SU-DHL-6 (cell line): ENCODE data around the gene SCG5.

Experiments
- H2AFZ ChIP-seq: fragments of 200-600 bp; sonication (generic); 2 replicates; pipeline ENCODE4 v1.6.1; 2014; ENCODE audit warnings: low read depth, mild to moderate bottlenecking, moderate library complexity, mixed read lengths, antibody characterized with exemption, low read length; ENCODE audit not compliant: severe bottlenecking
- H3F3A ChIP-seq: fragments of 200-600 bp; shearing (Covaris generic); 2 replicates; pipeline ENCODE4 v1.6.0; 2016; ENCODE audit warnings: antibody characterized with exemption, mild to moderate bottlenecking; ENCODE audit not compliant: insufficient read depth
- H3K27ac ChIP-seq: fragments of 200-600 bp; sonication (generic); 2 replicates; pipeline ENCODE4 v1.5.1; 2016; ENCODE audit warnings: low read depth, mild to moderate bottlenecking, low read length, moderate library complexity, mixed read lengths
- H3K27me3 ChIP-seq: fragments of 200-600 bp; sonication (generic), shearing (Covaris generic); 2 replicates; pipeline ENCODE4 v1.6.0; 2014; ENCODE audit warnings: mild to moderate bottlenecking, low read length
- H3K36me3 ChIP-seq: fragments of 200-600 bp; sonication (generic); 2 replicates; pipeline ENCODE4 v1.6.1; 2014; ENCODE audit warnings: mild to moderate bottlenecking, low read length, mixed read lengths
- H3K4me2 ChIP-seq: fragments of 300-600, 200-600 bp; shearing (Covaris generic), sonication (generic); 2 replicates; pipeline ENCODE4 v1.6.0; 2014; ENCODE audit warnings: low read length, low read depth, mild to moderate bottlenecking; ENCODE audit not compliant: poor library complexity, severe bottlenecking
- H3K4me3 ChIP-seq: fragments of 200-600 bp; sonication (generic); 2 replicates; pipeline ENCODE4 v1.5.1; 2014; ENCODE audit warnings: antibody characterized with exemption, low read length, mild to moderate bottlenecking, mixed read lengths; ENCODE audit not compliant: insufficient read depth, poor library complexity, severe bottlenecking
- H3K79me2 ChIP-seq: fragments of 200-600 bp; sonication (generic); 2 replicates; pipeline ENCODE4 v1.6.1; 2014; ENCODE audit warnings: mild to moderate bottlenecking, low read length, moderate library complexity; ENCODE audit not compliant: insufficient read depth
- H3K9ac ChIP-seq: fragments of 200-600 bp; sonication (generic); 2 replicates; pipeline ENCODE4 v1.7.0; 2014; ENCODE audit warnings: mild to moderate bottlenecking, low read length
- H3K9me2 ChIP-seq: fragments of 200-600 bp; sonication (generic); replicated peaks from 2 replicates; pipeline ENCODE4 v1.6.1; 2014; ENCODE audit warnings: low read length; ENCODE audit not compliant: insufficient read depth
- H3K9me3 ChIP-seq: fragments of 200-600 bp; sonication (generic); 2 replicates; pipeline ENCODE4 v1.6.1; 2014; ENCODE audit warnings: low read length, mixed read lengths; ENCODE audit not compliant: insufficient read depth
- H4K20me1 ChIP-seq: fragments of 200-600 bp; sonication (generic); 2 replicates; pipeline ENCODE4 v1.6.1; 2014; ENCODE audit warnings: low read depth, mild to moderate bottlenecking, antibody characterized with exemption, low read length, moderate library complexity, mixed read lengths
- EZH2phosphoT487 ChIP-seq: fragments of 200-600 bp; sonication (generic), shearing (Covaris generic); conservative IDR thresholded peaks from 2 replicates; pipeline ENCODE4 v1.6.1; 2018; ENCODE audit warnings: mild to moderate bottlenecking, antibody characterized with exemption, low read length, moderate library complexity, mixed read lengths
- TF ChIP-seq, protein P1 (sequence below): fragments of 200-600 bp; sonication (generic); IDR thresholded peaks from one replicate; pipeline ENCODE4 v1.5.1; 2017; ENCODE audit warnings: antibody characterized with exemption, mild to moderate bottlenecking, low read length, moderate library complexity; ENCODE audit not compliant: insufficient read depth, poor library complexity, severe bottlenecking

Gene SCG5

DNA sequence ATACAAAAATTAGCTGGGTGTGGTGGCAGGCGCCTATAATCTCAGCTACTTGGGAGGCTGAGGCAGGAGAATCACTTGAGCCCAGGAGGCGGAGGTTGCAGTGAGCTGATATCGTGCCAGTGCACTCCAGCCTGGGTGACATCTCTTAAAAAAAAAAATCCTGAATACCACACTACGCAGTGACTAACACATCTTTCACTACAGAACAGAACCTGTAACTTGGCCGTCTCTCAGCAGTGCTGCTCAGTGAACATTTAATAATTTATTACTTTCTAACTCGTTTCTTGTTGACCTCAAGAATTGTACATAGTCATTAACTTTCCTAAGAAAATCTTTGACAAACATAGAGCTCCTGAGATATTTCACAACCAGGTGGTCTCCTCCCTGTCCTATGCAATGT lies 80.1 kb downstream of the SCG5 start:
- H3K4me2 ChIP-seq, result no peak overlapping the region
- no peaks in the 10 kb centered on the region for H3F3A ChIP-seq
- no peaks in the 10 kb centered on the region for H3K79me2 ChIP-seq

DNA sequence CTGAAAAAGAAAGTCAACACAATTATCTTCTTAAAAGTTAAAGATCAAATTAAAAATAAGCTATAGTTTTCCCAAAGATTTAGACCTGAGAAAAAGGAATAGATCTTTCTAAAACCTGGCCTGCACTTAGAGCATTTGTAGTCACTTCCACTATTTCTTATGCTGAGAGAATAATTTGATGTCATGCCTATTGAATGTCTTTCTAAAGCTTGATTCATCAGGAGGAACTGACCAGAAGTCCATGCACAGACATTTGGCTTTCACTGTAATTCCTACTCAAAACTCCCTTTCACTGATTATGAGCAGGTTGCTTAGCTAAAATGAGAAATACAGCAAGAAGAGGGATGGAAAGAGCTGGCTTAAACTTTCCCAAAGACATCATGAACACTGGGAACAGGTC lies 80.6 kb downstream of the SCG5 start:
- no peaks in the 10 kb centered on the region for H4K20me1 ChIP-seq
- no peak overlapping the region for H3K4me2 ChIP-seq
- H3K9ac ChIP-seq, result no peak overlapping the region
- H3K27ac ChIP-seq, result no peak overlapping the region
- H2AFZ ChIP-seq, result no peak overlapping the region
- H3F3A ChIP-seq, result no peaks in the 10 kb centered on the region
- H3K9me3 ChIP-seq, result no peaks in the 10 kb centered on the region
- no peak for TF ChIP-seq EZH2phosphoT487
- TF ChIP-seq, protein P1, sequence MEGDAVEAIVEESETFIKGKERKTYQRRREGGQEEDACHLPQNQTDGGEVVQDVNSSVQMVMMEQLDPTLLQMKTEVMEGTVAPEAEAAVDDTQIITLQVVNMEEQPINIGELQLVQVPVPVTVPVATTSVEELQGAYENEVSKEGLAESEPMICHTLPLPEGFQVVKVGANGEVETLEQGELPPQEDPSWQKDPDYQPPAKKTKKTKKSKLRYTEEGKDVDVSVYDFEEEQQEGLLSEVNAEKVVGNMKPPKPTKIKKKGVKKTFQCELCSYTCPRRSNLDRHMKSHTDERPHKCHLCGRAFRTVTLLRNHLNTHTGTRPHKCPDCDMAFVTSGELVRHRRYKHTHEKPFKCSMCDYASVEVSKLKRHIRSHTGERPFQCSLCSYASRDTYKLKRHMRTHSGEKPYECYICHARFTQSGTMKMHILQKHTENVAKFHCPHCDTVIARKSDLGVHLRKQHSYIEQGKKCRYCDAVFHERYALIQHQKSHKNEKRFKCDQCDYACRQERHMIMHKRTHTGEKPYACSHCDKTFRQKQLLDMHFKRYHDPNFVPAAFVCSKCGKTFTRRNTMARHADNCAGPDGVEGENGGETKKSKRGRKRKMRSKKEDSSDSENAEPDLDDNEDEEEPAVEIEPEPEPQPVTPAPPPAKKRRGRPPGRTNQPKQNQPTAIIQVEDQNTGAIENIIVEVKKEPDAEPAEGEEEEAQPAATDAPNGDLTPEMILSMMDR, result no peak
- H3K27me3 ChIP-seq, result no peaks in the 10 kb centered on the region
- no peaks in the 10 kb centered on the region for H3K9me2 ChIP-seq
- no peak overlapping the region for H3K4me3 ChIP-seq
- H3K79me2 ChIP-seq, result no peaks in the 10 kb centered on the region
- no peaks in the 10 kb centered on the region for H3K36me3 ChIP-seq

More for the DNA sequence above, 80.1 kb downstream of the SCG5 start:
- Histone ChIP-seq H4K20me1 (no peaks in the 10 kb centered on the region), H2AFZ (no peak overlapping the region), H3K36me3 (no peaks in the 10 kb centered on the region), H3K27me3 (no peaks in the 10 kb centered on the region), H3K9ac (no peak overlapping the region), H3K9me3 (no peaks in the 10 kb centered on the region), H3K9me2 (no peaks in the 10 kb centered on the region), H3K4me3 (no peak overlapping the region), H3K27ac (no peak overlapping the region)
- TF ChIP-seq, protein P1, result no peak
- TF ChIP-seq EZH2phosphoT487, result no peak

DNA sequence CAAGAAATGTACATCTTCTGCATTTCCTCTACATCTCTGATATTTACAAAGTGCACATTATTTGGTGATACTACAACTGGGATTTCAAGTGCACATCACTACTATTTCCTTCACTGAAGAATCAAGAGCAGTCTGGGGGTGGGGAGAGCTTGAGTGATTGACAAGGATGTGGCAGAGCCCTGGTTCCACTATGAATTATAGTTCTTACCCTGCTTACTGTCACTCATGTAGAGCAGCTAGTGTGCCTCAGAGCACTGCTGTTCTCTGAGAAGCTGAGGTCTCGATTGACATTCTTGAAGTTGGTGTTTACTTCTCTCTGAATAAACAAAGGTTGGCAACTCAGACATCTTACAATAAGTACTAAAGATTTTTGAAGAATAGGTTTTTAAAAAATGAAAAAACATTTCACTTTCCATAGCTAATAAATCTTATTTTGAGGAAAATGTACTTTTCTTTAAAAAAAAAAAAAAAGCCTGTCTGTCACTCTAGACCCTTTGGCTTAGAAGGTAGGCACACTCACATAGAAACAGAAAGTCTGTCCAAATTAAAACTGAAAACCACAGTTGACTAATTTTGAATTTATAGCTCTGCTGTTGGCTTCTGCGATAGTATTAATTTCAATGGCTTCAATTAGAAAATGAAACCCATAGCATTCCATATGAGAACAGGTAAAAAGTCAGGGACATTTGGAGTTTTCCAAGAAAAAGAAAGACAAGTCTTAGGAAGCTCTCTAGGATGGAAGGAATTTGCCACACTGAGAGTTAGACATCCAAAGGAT lies 81.8 kb downstream of the SCG5 start:
- Histone ChIP-seq H3F3A (no peaks in the 10 kb centered on the region), H3K4me2 (no peak overlapping the region)

More for the DNA sequence above, 81.8 kb downstream of the SCG5 start:
- Histone ChIP-seq H3K9me3 (no peaks in the 10 kb centered on the region), H3K9me2 (no peaks in the 10 kb centered on the region), H3K4me3 (no peak overlapping the region), H3K27me3 (no peaks in the 10 kb centered on the region), H3K9ac (no peak overlapping the region), H3K36me3 (no peaks in the 10 kb centered on the region), H3K79me2 (no peaks in the 10 kb centered on the region), H4K20me1 (no peaks in the 10 kb centered on the region), H2AFZ (no peak overlapping the region), H3K27ac (no peak overlapping the region)
- TF ChIP-seq, protein P1, result no peak
